ENCODE data around the gene KCNJ8.
"Not testable (repeated sequence)": the region's sequence is repeated elsewhere in the genome, so short reads cannot be mapped to it uniquely, and the experiment has no call there.

Gene KCNJ8

DNA sequence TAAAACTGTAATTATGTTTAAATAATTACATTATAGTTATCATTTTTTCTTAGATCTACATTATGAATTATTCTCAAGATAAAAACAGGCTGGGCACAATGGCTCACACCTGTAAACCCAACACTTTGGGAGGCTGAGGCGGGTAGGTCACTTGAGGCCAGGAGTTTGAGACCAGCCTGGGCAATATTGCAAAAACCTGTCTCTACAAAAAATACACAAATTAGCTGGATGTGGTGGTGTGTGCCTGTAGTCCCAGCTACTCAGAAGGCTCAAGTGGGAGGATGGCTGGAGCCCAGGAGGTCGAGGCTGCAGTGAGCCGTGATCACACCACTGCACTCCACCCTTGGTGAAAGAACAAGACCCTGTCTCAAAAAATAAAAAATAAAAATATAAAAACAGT is 40.3 kb upstream of the KCNJ8 start:
- no peak overlapping the region for H3K9ac ChIP-seq (ENCODE audit: low read length)
- H3K4me1 ChIP-seq (ENCODE audit: insufficient read depth, low read length, severe bottlenecking), result no peaks in the 10 kb centered on the region
- H3K36me3 ChIP-seq (ENCODE audit: insufficient read depth, low read length), result no peaks in the 10 kb centered on the region
- no peak overlapping the region for H3K4me3 ChIP-seq (ENCODE audit: low read depth, low read length, poor library complexity, severe bottlenecking)
- H3K79me2 ChIP-seq (ENCODE audit: insufficient read depth, low read length), result no peaks in the 10 kb centered on the region
- no peaks in the 10 kb centered on the region for H3K9me2 ChIP-seq (ENCODE audit: low read depth, low read length)
- H3K9me3 ChIP-seq (ENCODE audit: low read length), result no peaks in the 10 kb centered on the region
- TF ChIP-seq, protein P1, sequence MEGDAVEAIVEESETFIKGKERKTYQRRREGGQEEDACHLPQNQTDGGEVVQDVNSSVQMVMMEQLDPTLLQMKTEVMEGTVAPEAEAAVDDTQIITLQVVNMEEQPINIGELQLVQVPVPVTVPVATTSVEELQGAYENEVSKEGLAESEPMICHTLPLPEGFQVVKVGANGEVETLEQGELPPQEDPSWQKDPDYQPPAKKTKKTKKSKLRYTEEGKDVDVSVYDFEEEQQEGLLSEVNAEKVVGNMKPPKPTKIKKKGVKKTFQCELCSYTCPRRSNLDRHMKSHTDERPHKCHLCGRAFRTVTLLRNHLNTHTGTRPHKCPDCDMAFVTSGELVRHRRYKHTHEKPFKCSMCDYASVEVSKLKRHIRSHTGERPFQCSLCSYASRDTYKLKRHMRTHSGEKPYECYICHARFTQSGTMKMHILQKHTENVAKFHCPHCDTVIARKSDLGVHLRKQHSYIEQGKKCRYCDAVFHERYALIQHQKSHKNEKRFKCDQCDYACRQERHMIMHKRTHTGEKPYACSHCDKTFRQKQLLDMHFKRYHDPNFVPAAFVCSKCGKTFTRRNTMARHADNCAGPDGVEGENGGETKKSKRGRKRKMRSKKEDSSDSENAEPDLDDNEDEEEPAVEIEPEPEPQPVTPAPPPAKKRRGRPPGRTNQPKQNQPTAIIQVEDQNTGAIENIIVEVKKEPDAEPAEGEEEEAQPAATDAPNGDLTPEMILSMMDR (IDR thresholded peaks at IDR 0.05; ENCODE audit: low read length), result no peak
- TF ChIP-seq EZH2 (IDR thresholded peaks at IDR 0.05; ENCODE audit: borderline replicate concordance, low read length), result no peak
- no peaks in the 10 kb centered on the region for H4K20me1 ChIP-seq (ENCODE audit: insufficient read depth, low read length)
- no peaks in the 10 kb centered on the region for H3K27me3 ChIP-seq (ENCODE audit: insufficient read depth, low read length)
- H2AFZ ChIP-seq (ENCODE audit: low read length), result no peak overlapping the region
- H3F3A ChIP-seq (ENCODE audit: insufficient read depth, low read length), result no peaks in the 10 kb centered on the region
- H3K4me2 ChIP-seq (ENCODE audit: low read length), result no peak overlapping the region
- no peak overlapping the region for H3K27ac ChIP-seq (ENCODE audit: low read depth, low read length, poor library complexity, severe bottlenecking)

DNA sequence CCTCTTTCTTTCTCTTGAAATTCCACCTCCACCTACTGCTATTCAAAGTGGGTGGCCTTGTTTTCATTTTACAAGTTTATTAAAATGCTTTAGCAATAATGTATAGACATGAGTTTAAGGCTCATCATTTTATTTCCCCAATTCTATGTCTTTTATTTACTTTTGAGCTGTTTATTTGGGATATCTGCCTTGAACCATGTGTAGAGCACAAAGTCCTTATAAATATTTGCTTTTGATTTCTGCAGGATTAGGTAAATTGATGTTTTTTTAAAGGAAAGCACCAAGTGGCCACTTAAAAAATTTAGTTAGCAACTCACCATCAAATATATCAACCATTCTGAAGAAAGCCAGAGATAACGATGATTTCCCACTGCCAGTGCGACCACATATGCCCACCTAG is 39.8 kb upstream of the KCNJ8 start:
- no peak overlapping the region for H3K9ac ChIP-seq (ENCODE audit: low read length)
- no peak overlapping the region for H3K4me3 ChIP-seq (ENCODE audit: low read depth, low read length, poor library complexity, severe bottlenecking)
- TF ChIP-seq, protein P1 (IDR thresholded peaks at IDR 0.05; ENCODE audit: low read length), result no peak
- TF ChIP-seq EZH2 (IDR thresholded peaks at IDR 0.05; ENCODE audit: borderline replicate concordance, low read length), result no peak
- H2AFZ ChIP-seq (ENCODE audit: low read length), result no peak overlapping the region
- no peaks in the 10 kb centered on the region for H3K79me2 ChIP-seq (ENCODE audit: insufficient read depth, low read length)
- H3K4me2 ChIP-seq (ENCODE audit: low read length), result no peak overlapping the region
- H3K9me2 ChIP-seq (ENCODE audit: low read depth, low read length), result no peaks in the 10 kb centered on the region
- no peaks in the 10 kb centered on the region for H3K27me3 ChIP-seq (ENCODE audit: insufficient read depth, low read length)
- H3K27ac ChIP-seq (ENCODE audit: low read depth, low read length, poor library complexity, severe bottlenecking), result no peak overlapping the region
- no peaks in the 10 kb centered on the region for H4K20me1 ChIP-seq (ENCODE audit: insufficient read depth, low read length)
- H3F3A ChIP-seq (ENCODE audit: insufficient read depth, low read length), result no peaks in the 10 kb centered on the region
- H3K4me1 ChIP-seq (ENCODE audit: insufficient read depth, low read length, severe bottlenecking), result no peaks in the 10 kb centered on the region
- no peaks in the 10 kb centered on the region for H3K36me3 ChIP-seq (ENCODE audit: insufficient read depth, low read length)
- no peaks in the 10 kb centered on the region for H3K9me3 ChIP-seq (ENCODE audit: low read length)

- no peak overlapping the region for H3K27ac ChIP-seq (ENCODE audit: low read depth, low read length, poor library complexity, severe bottlenecking)
- H3K9me3 ChIP-seq (ENCODE audit: low read length), result no peaks in the 10 kb centered on the region
- no peaks in the 10 kb centered on the region for H3K9me2 ChIP-seq (ENCODE audit: low read depth, low read length)
- no peak overlapping the region for H3K4me2 ChIP-seq (ENCODE audit: low read length)
- TF ChIP-seq EZH2 (IDR thresholded peaks at IDR 0.05; ENCODE audit: borderline replicate concordance, low read length), result no peak
- H3K27me3 ChIP-seq (ENCODE audit: insufficient read depth, low read length), result no peaks in the 10 kb centered on the region
- H4K20me1 ChIP-seq (ENCODE audit: insufficient read depth, low read length), result no peaks in the 10 kb centered on the region
- no peaks in the 10 kb centered on the region for H3K36me3 ChIP-seq (ENCODE audit: insufficient read depth, low read length)
- H2AFZ ChIP-seq (ENCODE audit: low read length), result no peak overlapping the region
- no peak overlapping the region for H3K4me3 ChIP-seq (ENCODE audit: low read depth, low read length, poor library complexity, severe bottlenecking)
- no peaks in the 10 kb centered on the region for H3K4me1 ChIP-seq (ENCODE audit: insufficient read depth, low read length, severe bottlenecking)
- H3K79me2 ChIP-seq (ENCODE audit: insufficient read depth, low read length), result no peaks in the 10 kb centered on the region
- H3K9ac ChIP-seq (ENCODE audit: low read length), result no peak overlapping the region
- no peaks in the 10 kb centered on the region for H3F3A ChIP-seq (ENCODE audit: insufficient read depth, low read length)
Observed at GRCh38 chr12:21813751-21814150, 39.2 kb upstream of the KCNJ8 start.

- Histone ChIP-seq H3K27ac (ENCODE audit: low read depth, low read length, poor library complexity, severe bottlenecking) (no peak overlapping the region), H3K9me3 (ENCODE audit: low read length) (no peaks in the 10 kb centered on the region), H4K20me1 (ENCODE audit: insufficient read depth, low read length) (no peaks in the 10 kb centered on the region), H2AFZ (ENCODE audit: low read length) (no peak overlapping the region), H3K4me3 (ENCODE audit: low read depth, low read length, poor library complexity, severe bottlenecking) (no peak overlapping the region), H3K9ac (ENCODE audit: low read length) (no peak overlapping the region), H3K27me3 (ENCODE audit: insufficient read depth, low read length) (no peaks in the 10 kb centered on the region), H3K4me2 (ENCODE audit: low read length) (no peak overlapping the region), H3F3A (ENCODE audit: insufficient read depth, low read length) (no peaks in the 10 kb centered on the region), H3K9me2 (ENCODE audit: low read depth, low read length) (no peaks in the 10 kb centered on the region), H3K4me1 (ENCODE audit: insufficient read depth, low read length, severe bottlenecking) (no peaks in the 10 kb centered on the region), H3K79me2 (ENCODE audit: insufficient read depth, low read length) (no peaks in the 10 kb centered on the region), H3K36me3 (ENCODE audit: insufficient read depth, low read length) (no peaks in the 10 kb centered on the region)
- TF ChIP-seq, protein P1 (IDR thresholded peaks at IDR 0.05; ENCODE audit: low read length), result no peak
- TF ChIP-seq EZH2 (IDR thresholded peaks at IDR 0.05; ENCODE audit: borderline replicate concordance, low read length), result no peak
Observed at GRCh38 chr12:21813125-21813524, 38.6 kb upstream of the KCNJ8 start.

GRCh38 chr12:21812340-21812739 is 37.8 kb upstream of the KCNJ8 start:
- H3F3A ChIP-seq (ENCODE audit: insufficient read depth, low read length); H3K79me2 ChIP-seq (ENCODE audit: insufficient read depth, low read length); H4K20me1 ChIP-seq (ENCODE audit: insufficient read depth, low read length): not testable (repeated sequence)

More at GRCh38 chr12:21812340-21812739, 37.8 kb upstream of the KCNJ8 start:
- H2AFZ ChIP-seq (ENCODE audit: low read length); H3K27me3 ChIP-seq (ENCODE audit: insufficient read depth, low read length); H3K4me1 ChIP-seq (ENCODE audit: insufficient read depth, low read length, severe bottlenecking); H3K9me2 ChIP-seq (ENCODE audit: low read depth, low read length); H3K27ac ChIP-seq (ENCODE audit: low read depth, low read length, poor library complexity, severe bottlenecking); H3K4me2 ChIP-seq (ENCODE audit: low read length); H3K36me3 ChIP-seq (ENCODE audit: insufficient read depth, low read length); H3K9ac ChIP-seq (ENCODE audit: low read length); H3K9me3 ChIP-seq (ENCODE audit: low read length); H3K4me3 ChIP-seq (ENCODE audit: low read depth, low read length, poor library complexity, severe bottlenecking): not testable (repeated sequence)

All from OCI-LY1 (cell line).